Thoracic aorta (tissue), 2 donors: Measurements from ENCODE around the gene SKIC2. TPM values are rescaled to one million over a fixed set of nuclear protein-coding genes. Genes with fewer than 3 reads are reported as not detected.
"Not testable (repeated sequence)": the region's sequence is repeated elsewhere in the genome, so short reads cannot be mapped to it uniquely, and the experiment has no call there.

Experiments used
- ATAC-seq: fragments of 150-250 bp; one replicate; pipeline ENCODE4 v1.8.0; 2017; ENCODE audit warnings: low read depth; ENCODE audit not compliant: insufficient number of reproducible peaks, low FRiP score
- DNase-seq: peaks from one replicate; pipeline ENCODE4 v3.0.0-alpha.2; 2020; ENCODE audit warnings: low spot score
- H3K27ac ChIP-seq, 2 donors: fragments of 200-600 bp; sonication (generic); 1 replicate in 1 of 2; 2 replicates in 1 of 2; pipeline ENCODE4 v1.5.1; 2016; ENCODE audit warnings: mild to moderate bottlenecking in 2 of 2, moderate library complexity in 2 of 2
- H3K27me3 ChIP-seq: fragments of 200-600 bp; sonication (generic); replicated peaks from 2 replicates; pipeline ENCODE4 v1.6.0; 2016; ENCODE audit warnings: mild to moderate bottlenecking; ENCODE audit not compliant: insufficient read depth
- H3K36me3 ChIP-seq: fragments of 200-600 bp; sonication (generic); one replicate; pipeline ENCODE4 v1.5.1; 2016
- H3K4me1 ChIP-seq, 2 donors: fragments of 200-600 bp; sonication (generic); 1 replicate in 1 of 2; 2 replicates in 1 of 2; pipeline versions ENCODE4 v1.5.1 to v1.6.0; 2016; ENCODE audit warnings: low read depth in 2 of 2, mild to moderate bottlenecking in 1 of 2; ENCODE audit not compliant: control insufficient read depth in 1 of 2
- H3K4me3 ChIP-seq: fragments of 200-600 bp; sonication (generic); 2 replicates; pipeline ENCODE4 v1.5.1; 2016; ENCODE audit warnings: mild to moderate bottlenecking
- H3K9me3 ChIP-seq: fragments of 200-600 bp; sonication (generic); 2 replicates; pipeline ENCODE4 v1.5.1; 2016
- total RNA-seq, 2 donors: library from RNA; depleted of rRNA; stranded (reverse); fragments of >200 nt; gene quantifications; one replicate each; pipeline versions ENCODE4 v1.1.0 to v1.2.3, GENCODE V29; 2016

Gene SKIC2
- total RNA-seq, 2 donors from 2014 or later: 37.7 to 73.0 TPM

DNA sequence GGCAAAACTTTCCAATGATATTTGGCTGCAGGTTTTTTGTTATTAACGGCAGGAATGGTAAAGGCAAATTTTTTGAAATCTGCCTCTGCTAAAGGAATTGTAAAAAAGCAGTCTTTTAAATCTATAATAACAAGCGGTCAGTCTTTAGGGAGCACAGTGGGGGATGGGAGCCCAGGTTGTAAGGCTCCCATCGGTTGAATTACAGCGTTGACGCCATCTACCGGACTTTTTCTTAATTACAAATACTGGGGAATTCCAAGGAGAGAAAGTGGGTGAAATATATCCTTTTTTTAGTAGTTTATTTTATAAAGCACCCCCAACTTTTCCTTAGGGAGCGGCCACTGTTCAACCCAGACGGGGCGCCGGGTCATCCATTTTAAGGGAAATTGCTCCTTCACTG lies 30.4 kb downstream of the SKIC2 start:
- H3K4me1 ChIP-seq, H3K27ac ChIP-seq, H3K36me3 ChIP-seq, DNase-seq, H3K27me3 ChIP-seq, H3K9me3 ChIP-seq, ATAC-seq, H3K4me3 ChIP-seq: not testable (repeated sequence)

- H3K4me1 ChIP-seq, H3K27me3 ChIP-seq, DNase-seq, H3K27ac ChIP-seq, ATAC-seq, H3K36me3 ChIP-seq, H3K9me3 ChIP-seq, H3K4me3 ChIP-seq: not testable (repeated sequence)
Measured at GRCh38 chr6:31994421-31994820, 35.4 kb downstream of the SKIC2 start.

DNA sequence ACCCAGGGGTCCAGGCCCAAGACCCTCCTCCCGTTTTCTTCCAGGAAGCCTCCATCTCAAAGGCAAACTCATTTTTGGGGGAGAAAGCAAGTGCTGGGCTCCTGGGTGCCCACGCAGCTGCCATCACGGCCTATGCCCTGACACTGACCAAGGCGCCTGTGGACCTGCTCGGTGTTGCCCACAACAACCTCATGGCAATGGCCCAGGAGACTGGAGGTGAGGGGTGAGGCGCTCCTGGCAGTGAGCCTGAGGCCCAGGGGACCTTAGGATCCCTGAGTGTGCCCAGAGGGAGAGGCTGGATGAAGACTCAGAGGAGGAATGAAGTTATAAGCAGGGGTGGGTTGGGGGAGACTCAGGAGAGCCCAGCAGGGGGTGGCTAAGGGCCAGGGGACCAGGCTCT lies 37.4 kb downstream of the SKIC2 start:
- DNase-seq, H3K27ac ChIP-seq, H3K4me1 ChIP-seq, H3K27me3 ChIP-seq, H3K4me3 ChIP-seq, ATAC-seq, H3K36me3 ChIP-seq, H3K9me3 ChIP-seq: not testable (repeated sequence)

DNA sequence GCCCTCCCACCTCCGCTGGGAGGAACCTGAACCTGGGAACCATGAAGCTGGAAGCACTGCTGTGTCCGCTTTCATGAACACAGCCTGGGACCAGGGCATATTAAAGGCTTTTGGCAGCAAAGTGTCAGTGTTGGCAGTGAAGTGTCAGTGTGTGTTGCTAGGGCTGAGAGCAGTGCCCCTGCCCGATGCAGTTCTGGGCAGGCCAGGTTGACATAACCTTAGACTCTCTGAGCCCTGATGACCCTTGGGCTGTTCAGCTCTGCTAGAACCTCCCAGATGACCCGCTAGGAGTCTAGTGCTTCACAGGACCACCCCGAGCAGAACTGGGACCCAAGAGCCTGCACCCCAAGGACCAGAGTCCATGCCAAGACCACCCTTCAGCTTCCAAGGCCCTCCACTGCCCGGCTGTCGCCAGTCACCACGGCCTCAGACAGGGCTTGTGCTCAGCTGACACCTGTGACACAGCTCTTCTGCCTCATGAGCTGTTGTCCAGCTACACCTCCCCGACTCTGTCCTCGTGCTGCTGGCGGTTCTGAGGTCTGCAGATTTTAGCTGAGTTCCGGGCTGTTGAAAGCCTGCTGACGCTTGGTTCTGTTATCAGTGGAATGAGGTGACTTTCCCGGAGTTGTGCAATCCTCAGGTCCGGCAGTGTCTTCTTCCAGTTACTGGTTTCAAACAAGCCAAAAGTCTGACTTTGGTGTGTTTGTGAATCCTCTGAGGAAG lies 43.7 kb downstream of the SKIC2 start:
- H3K27ac ChIP-seq, H3K9me3 ChIP-seq, H3K27me3 ChIP-seq, H3K4me3 ChIP-seq, ATAC-seq, H3K36me3 ChIP-seq, DNase-seq, H3K4me1 ChIP-seq: not testable (repeated sequence)

- not testable (repeated sequence) for H3K27me3 ChIP-seq, H3K36me3 ChIP-seq, H3K27ac ChIP-seq, DNase-seq, H3K9me3 ChIP-seq, ATAC-seq, H3K4me3 ChIP-seq, H3K4me1 ChIP-seq
Measured at GRCh38 chr6:32003301-32003700, 44.3 kb downstream of the SKIC2 start.

DNA sequence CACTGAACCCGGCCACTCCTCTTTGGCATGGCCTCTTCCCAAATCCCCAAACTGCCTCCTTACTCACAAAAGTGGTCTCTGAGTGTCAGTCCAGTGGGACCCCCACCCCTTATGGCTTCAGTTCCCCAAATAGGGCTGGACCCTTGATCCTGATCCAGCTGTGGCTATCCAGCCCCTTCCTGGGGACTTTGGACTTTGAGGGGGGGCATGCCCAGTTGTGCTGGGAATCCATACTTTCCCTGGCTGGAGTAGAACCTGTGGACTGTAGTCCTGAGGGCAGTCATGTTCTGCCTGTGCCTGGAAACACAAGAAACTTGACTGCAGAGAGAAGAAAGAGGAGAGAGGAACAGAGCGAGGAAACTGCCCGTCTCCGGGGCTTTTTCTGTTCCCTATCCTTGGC lies 45.4 kb downstream of the SKIC2 start:
- H3K27ac ChIP-seq, H3K36me3 ChIP-seq, H3K27me3 ChIP-seq, H3K4me3 ChIP-seq, H3K4me1 ChIP-seq, ATAC-seq, DNase-seq, H3K9me3 ChIP-seq: not testable (repeated sequence)

- not testable (repeated sequence) for DNase-seq, H3K4me3 ChIP-seq, H3K27ac ChIP-seq, H3K4me1 ChIP-seq, H3K36me3 ChIP-seq, ATAC-seq, H3K9me3 ChIP-seq, H3K27me3 ChIP-seq
Measured at GRCh38 chr6:32004864-32005537, 46.0 kb downstream of the SKIC2 start.

DNA sequence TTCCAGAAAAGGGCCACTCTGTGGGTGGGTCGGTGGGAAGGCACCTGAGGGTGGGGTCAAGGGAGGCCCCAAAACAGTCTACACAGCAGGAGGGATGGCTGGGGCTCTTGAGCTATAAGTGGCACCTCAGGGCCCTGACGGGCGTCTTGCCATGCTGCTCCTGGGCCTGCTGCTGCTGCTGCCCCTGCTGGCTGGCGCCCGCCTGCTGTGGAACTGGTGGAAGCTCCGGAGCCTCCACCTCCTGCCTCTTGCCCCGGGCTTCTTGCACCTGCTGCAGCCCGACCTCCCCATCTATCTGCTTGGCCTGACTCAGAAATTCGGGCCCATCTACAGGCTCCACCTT lies 46.5 kb downstream of the SKIC2 start:
- not testable (repeated sequence) for H3K27me3 ChIP-seq, H3K4me1 ChIP-seq, H3K9me3 ChIP-seq, DNase-seq, H3K4me3 ChIP-seq, ATAC-seq, H3K36me3 ChIP-seq, H3K27ac ChIP-seq

DNA sequence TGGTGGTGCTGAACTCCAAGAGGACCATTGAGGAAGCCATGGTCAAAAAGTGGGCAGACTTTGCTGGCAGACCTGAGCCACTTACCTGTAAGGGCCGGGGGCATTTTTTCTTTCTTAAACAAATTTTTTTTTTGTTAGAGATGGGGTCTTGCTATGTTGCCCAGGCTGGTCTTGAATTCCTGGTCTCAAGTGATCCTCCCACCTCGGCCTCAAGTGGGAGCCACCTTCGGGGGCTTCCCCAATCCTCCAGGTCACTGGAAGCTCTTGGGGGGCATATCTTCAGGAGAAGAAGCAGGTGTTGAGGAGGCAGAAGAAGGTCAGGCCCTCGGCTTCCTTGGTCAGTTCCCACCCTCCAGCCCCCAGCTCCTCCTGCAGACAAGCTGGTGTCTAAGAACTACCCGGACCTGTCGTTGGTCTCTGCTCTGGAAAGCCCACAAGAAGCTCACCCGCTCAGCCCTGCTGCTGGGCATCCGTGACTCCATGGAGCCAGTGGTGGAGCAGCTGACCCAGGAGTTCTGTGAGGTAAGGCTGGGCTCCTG lies 47.1 kb downstream of the SKIC2 start:
- H3K4me3 ChIP-seq, ATAC-seq, H3K27ac ChIP-seq, H3K36me3 ChIP-seq, H3K27me3 ChIP-seq, H3K9me3 ChIP-seq, H3K4me1 ChIP-seq, DNase-seq: not testable (repeated sequence)

DNA sequence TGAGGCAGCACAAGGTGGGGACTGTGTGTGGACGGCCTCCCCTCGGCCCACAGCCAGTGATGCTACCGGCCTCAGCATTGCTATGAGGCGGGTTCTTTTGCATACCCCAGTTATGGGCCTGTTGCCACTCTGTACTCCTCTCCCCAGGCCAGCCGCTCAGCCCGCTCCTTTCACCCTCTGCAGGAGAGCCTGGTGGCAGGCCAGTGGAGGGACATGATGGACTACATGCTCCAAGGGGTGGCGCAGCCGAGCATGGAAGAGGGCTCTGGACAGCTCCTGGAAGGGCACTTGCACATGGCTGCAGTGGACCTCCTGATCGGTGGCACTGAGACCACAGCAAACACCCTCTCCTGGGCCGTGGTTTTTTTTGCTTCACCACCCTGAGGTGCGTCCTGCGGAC lies 48.1 kb downstream of the SKIC2 start:
- not testable (repeated sequence) for H3K27ac ChIP-seq, H3K4me1 ChIP-seq, H3K4me3 ChIP-seq, H3K9me3 ChIP-seq, ATAC-seq, H3K27me3 ChIP-seq, H3K36me3 ChIP-seq, DNase-seq

GRCh38 chr6:32008037-32008436 lies 49.1 kb downstream of the SKIC2 start:
- not testable (repeated sequence) for H3K27ac ChIP-seq, ATAC-seq, H3K27me3 ChIP-seq, H3K4me1 ChIP-seq, H3K9me3 ChIP-seq, H3K4me3 ChIP-seq, DNase-seq, H3K36me3 ChIP-seq

DNA sequence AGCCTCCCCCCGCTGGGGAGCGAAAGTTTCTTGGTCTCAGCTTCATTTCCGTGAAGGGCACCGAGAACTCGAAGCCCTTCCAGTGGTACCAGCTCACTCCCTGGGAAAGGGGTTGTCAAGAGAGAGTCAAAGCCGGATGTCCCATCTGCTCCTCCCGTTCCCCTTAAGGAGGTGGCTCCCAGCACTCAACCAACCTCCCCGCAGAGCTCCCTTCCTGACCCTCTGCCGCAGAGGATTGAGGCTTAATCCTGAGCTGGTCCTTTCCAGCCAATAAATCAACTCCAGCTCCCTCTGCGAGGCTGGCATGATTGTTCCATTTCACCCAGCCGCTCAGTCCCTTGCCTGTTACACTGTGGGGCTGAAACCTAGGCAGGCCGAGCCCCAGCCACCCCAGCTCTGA lies 49.6 kb downstream of the SKIC2 start:
- not testable (repeated sequence) for H3K36me3 ChIP-seq, H3K4me3 ChIP-seq, ATAC-seq, H3K27ac ChIP-seq, H3K4me1 ChIP-seq, DNase-seq, H3K9me3 ChIP-seq, H3K27me3 ChIP-seq
